Skeletal muscle tissue (tissue), 4 donors: Measurements from ENCODE around the gene USP17L20. TPM values are rescaled to one million over a fixed set of nuclear protein-coding genes. Genes with fewer than 3 reads are reported as not detected.
"Not testable (repeated sequence)": the region's sequence is repeated elsewhere in the genome, so short reads cannot be mapped to it uniquely, and the experiment has no call there.

Experiments used
- H3K27ac ChIP-seq: one replicate; pipeline ENCODE4 v1.7.0; 2013; ENCODE audit warnings: mild to moderate bottlenecking, low read depth, low read length, inconsistent platforms
- H3K27me3 ChIP-seq, 3 donors: one replicate each; pipeline ENCODE4 v1.7.0; 2013; ENCODE audit warnings: low read length in 3 of 3; ENCODE audit not compliant: control insufficient read depth in 3 of 3, insufficient read depth in 3 of 3
- H3K36me3 ChIP-seq, 3 donors: one replicate each; pipeline ENCODE4 v1.7.0; 2013; ENCODE audit warnings: low read length in 3 of 3; ENCODE audit not compliant: control insufficient read depth in 3 of 3, insufficient read depth in 3 of 3
- H3K4me1 ChIP-seq, 3 donors: one replicate each; pipeline ENCODE4 v1.7.0; 2013; ENCODE audit warnings: low read length in 3 of 3, mild to moderate bottlenecking in 3 of 3; ENCODE audit not compliant: control insufficient read depth in 3 of 3, insufficient read depth in 3 of 3
- H3K4me3 ChIP-seq, 3 donors: one replicate each; pipeline ENCODE4 v1.7.0; 2013; ENCODE audit warnings: low read length in 3 of 3
- H3K9ac ChIP-seq, 3 donors: one replicate each; pipeline ENCODE4 v1.7.0; 2013; ENCODE audit warnings: low read length in 3 of 3, mild to moderate bottlenecking in 3 of 3, moderate library complexity in 2 of 3, low read depth in 1 of 3
- H3K9me3 ChIP-seq, 3 donors: one replicate each; pipeline ENCODE4 v1.7.0; 2013; ENCODE audit warnings: low read length in 3 of 3; ENCODE audit not compliant: control insufficient read depth in 3 of 3
- total RNA-seq: library from RNA; depleted of rRNA; stranded (reverse); fragments of >200 nt; gene quantifications from one replicate; pipeline ENCODE4 v1.2.3, GENCODE V29; 2014
- donor health status: Osteomylitis.

The USP17L20 gene, protein sequence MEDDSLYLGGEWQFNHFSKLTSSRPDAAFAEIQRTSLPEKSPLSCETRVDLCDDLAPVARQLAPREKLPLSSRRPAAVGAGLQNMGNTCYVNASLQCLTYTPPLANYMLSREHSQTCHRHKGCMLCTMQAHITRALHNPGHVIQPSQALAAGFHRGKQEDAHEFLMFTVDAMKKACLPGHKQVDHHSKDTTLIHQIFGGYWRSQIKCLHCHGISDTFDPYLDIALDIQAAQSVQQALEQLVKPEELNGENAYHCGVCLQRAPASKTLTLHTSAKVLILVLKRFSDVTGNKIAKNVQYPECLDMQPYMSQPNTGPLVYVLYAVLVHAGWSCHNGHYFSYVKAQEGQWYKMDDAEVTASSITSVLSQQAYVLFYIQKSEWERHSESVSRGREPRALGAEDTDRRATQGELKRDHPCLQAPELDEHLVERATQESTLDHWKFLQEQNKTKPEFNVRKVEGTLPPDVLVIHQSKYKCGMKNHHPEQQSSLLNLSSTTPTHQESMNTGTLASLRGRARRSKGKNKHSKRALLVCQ
- total RNA-seq = not detected

DNA sequence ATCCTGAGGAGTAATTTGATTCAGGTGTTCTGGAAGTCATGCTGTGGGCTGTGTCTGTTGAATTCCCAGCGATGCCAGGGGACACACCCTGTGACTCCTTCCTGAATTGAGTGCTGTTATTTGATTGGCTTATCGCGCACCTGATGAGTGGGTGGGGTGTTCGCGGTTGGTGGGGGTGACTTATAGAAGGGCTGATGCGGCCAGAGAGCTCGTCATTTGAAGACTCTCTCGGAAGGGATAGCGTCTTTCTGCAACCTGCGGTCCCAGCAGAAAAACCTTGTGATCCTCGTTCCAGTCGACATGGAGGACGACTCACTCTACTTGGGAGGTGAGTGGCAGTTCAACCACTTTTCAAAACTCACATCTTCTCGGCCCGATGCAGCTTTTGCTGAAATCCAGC is at the start of gene USP17L20:
USP17L20 (plus strand) TSS at position 301 of the 400 bp plus-strand sequence; CDS start at position 301, 0 bp downstream.
- H3K4me1 ChIP-seq, H3K27ac ChIP-seq, H3K36me3 ChIP-seq, H3K27me3 ChIP-seq, H3K9me3 ChIP-seq, H3K4me3 ChIP-seq, H3K9ac ChIP-seq: not testable (repeated sequence)

DNA sequence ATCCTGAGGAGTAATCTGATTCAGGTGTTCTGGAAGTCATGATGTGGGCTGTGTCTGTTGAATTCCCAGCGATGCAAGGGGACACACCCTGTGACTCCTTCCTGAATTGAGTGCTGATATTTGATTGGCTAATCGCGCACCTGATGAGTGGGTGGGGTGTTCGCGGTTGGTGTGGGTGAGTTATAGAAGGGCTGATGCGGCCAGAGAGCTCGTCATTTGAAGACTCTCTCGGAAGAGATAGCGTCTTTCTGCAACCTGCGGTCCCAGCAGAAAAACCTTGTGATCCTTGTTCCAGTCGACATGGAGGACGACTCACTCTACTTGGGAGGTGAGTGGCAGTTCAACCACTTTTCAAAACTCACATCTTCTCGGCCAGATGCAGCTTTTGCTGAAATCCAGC is 47.6 kb upstream of the USP17L20 start, which contains the start of gene USP17L10:
USP17L10 (plus strand) TSS at position 301 of the 400 bp plus-strand sequence; CDS start at position 301, 0 bp downstream.
- H3K27ac ChIP-seq, H3K4me3 ChIP-seq, H3K4me1 ChIP-seq, H3K9me3 ChIP-seq, H3K27me3 ChIP-seq, H3K36me3 ChIP-seq, H3K9ac ChIP-seq: not testable (repeated sequence)

GRCh38 chr4:9214701-9215100 is 43.2 kb upstream of the USP17L20 start:
- not testable (repeated sequence) for H3K4me1 ChIP-seq, H3K36me3 ChIP-seq, H3K4me3 ChIP-seq, H3K27me3 ChIP-seq, H3K9me3 ChIP-seq, H3K9ac ChIP-seq, H3K27ac ChIP-seq

- H3K27ac ChIP-seq, H3K9me3 ChIP-seq, H3K27me3 ChIP-seq, H3K36me3 ChIP-seq, H3K4me1 ChIP-seq, H3K9ac ChIP-seq, H3K4me3 ChIP-seq: not testable (repeated sequence)
Observed at GRCh38 chr4:9215105-9215504, 42.8 kb upstream of the USP17L20 start, which contains the start of gene USP17L11. USP17L11 (plus strand) TSS chr4:9215405; CDS start chr4:9215405, 0 bp downstream.

- H3K4me3 ChIP-seq, H3K36me3 ChIP-seq, H3K9ac ChIP-seq, H3K27ac ChIP-seq, H3K27me3 ChIP-seq, H3K9me3 ChIP-seq, H3K4me1 ChIP-seq: not testable (repeated sequence)
Observed at GRCh38 chr4:9219852-9220251, 38.1 kb upstream of the USP17L20 start, which contains the start of gene USP17L12. USP17L12 (plus strand) TSS chr4:9220152; CDS start chr4:9220152, 0 bp downstream.

DNA sequence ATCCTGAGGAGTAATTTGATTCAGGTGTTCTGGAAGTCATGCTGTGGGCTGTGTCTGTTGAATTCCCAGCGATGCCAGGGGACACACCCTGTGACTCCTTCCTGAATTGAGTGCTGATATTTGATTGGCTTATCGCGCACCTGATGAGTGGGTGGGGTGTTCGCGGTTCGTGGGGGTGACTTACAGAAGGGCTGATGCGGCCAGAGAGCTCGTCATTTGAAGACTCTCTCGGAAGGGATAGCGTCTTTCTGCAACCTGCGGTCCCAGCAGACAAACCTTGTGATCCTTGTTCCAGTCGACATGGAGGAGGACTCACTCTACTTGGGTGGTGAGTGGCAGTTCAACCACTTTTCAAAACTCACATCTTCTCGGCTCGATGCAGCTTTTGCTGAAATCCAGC is 33.3 kb upstream of the USP17L20 start, which contains the start of gene USP17L13:
USP17L13 (plus strand) TSS at position 301 of the 400 bp plus-strand sequence; CDS start at position 301, 0 bp downstream.
- not testable (repeated sequence) for H3K27ac ChIP-seq, H3K36me3 ChIP-seq, H3K9ac ChIP-seq, H3K4me1 ChIP-seq, H3K4me3 ChIP-seq, H3K9me3 ChIP-seq, H3K27me3 ChIP-seq

DNA sequence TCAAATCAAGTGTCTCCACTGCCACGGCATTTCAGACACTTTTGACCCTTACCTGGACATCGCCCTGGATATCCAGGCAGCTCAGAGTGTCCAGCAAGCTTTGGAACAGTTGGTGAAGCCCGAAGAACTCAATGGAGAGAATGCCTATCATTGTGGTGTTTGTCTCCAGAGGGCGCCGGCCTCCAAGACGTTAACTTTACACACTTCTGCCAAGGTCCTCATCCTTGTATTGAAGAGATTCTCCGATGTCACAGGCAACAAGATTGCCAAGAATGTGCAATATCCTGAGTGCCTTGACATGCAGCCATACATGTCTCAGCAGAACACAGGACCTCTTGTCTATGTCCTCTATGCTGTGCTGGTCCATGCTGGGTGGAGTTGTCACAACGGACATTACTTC is 27.7 kb upstream of the USP17L20 start:
- not testable (repeated sequence) for H3K27me3 ChIP-seq, H3K36me3 ChIP-seq, H3K4me1 ChIP-seq, H3K9me3 ChIP-seq, H3K27ac ChIP-seq, H3K9ac ChIP-seq, H3K4me3 ChIP-seq

DNA sequence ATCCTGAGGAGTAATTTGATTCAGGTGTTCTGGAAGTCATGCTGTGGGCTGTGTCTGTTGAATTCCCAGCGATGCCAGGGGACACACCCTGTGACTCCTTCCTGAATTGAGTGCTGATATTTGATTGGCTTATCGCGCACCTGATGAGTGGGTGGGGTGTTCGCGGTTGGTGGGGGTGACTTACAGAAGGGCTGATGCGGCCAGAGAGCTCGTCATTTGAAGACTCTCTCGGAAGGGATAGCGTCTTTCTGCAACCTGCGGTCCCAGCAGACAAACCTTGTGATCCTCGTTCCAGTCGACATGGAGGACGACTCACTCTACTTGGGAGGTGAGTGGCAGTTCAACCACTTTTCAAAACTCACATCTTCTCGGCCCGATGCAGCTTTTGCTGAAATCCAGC is 23.8 kb upstream of the USP17L20 start, which contains the start of gene USP17L15:
USP17L15 (plus strand) TSS at position 301 of the 400 bp plus-strand sequence; CDS start at position 301, 0 bp downstream.
- H3K27me3 ChIP-seq, H3K9me3 ChIP-seq, H3K4me1 ChIP-seq, H3K27ac ChIP-seq, H3K4me3 ChIP-seq, H3K9ac ChIP-seq, H3K36me3 ChIP-seq: not testable (repeated sequence)

- H3K4me1 ChIP-seq, H3K9me3 ChIP-seq, H3K4me3 ChIP-seq, H3K27me3 ChIP-seq, H3K36me3 ChIP-seq, H3K27ac ChIP-seq, H3K9ac ChIP-seq: not testable (repeated sequence)
Observed at GRCh38 chr4:9238461-9238860, 19.5 kb upstream of the USP17L20 start.

- H3K27ac ChIP-seq, H3K4me3 ChIP-seq, H3K9ac ChIP-seq, H3K27me3 ChIP-seq, H3K36me3 ChIP-seq, H3K9me3 ChIP-seq, H3K4me1 ChIP-seq: not testable (repeated sequence)
Observed at GRCh38 chr4:9243579-9243978, 14.3 kb upstream of the USP17L20 start, which contains the start of gene USP17L17. USP17L17 (plus strand) TSS chr4:9243879; CDS start chr4:9243879, 0 bp downstream.
